ENCODE data around the gene UQCRC1.

GRCh38 chr3:48555949-48556795 lies 53.3 kb downstream of the UQCRC1 start:
- TF ChIP-seq CTCF (IDR thresholded peaks at IDR 0.05; ENCODE audit: insufficient read depth, low read length) (no peak), REST (IDR thresholded peaks at IDR 0.05; ENCODE audit: insufficient replicate concordance, low read depth) (no peak)
